ENCODE results near the gene KDF1. TPM values are rescaled to one million over a fixed set of nuclear protein-coding genes. Genes with fewer than 3 reads are reported as not detected.

The KDF1 gene
- total and polyA plus RNA-seq, 2 of the 13 experiments (the other 11 are each of a cell fraction or from before 2014, with no cell fraction given), result 1.9 to 4.9 TPM

- TF ChIP-seq TEAD3 (CRISPR knock-in tag; optimal IDR thresholded peaks at IDR 0.05; ENCODE audit: borderline replicate concordance) (peak; percentile 82), ELF4 (CRISPR knock-in tag; IDR thresholded peaks at IDR 0.05; ENCODE audit: borderline replicate concordance) (no peak), IKZF5 (CRISPR knock-in tag; IDR thresholded peaks at IDR 0.05) (peak; percentile 97), ZNF20 (CRISPR knock-in tag; IDR thresholded peaks at IDR 0.05) (peak; percentile 86; the same call in 1 of the 2 replicates), ATF4 (CRISPR knock-in tag; IDR thresholded peaks at IDR 0.05) (peak in 1 of 2 experiments; percentile 88; a peak in 2 of 4 replicates), PHF5A (CRISPR knock-in tag; IDR thresholded peaks at IDR 0.05; ENCODE audit: low read depth, unreplicated experiment) (peak; percentile 79), ARID4A (CRISPR knock-in tag; IDR thresholded peaks at IDR 0.05; ENCODE audit: borderline replicate concordance) (peak; percentile 96), ZNF382 (CRISPR knock-in tag; IDR thresholded peaks at IDR 0.05; ENCODE audit: borderline replicate concordance) (no peak), ZNF34 (CRISPR knock-in tag; IDR thresholded peaks at IDR 0.05; ENCODE audit: borderline replicate concordance) (peak; percentile 87; the same call in 1 of the 2 replicates), ZNF484 (CRISPR knock-in tag; IDR thresholded peaks at IDR 0.05; ENCODE audit: borderline replicate concordance, low read depth) (no peak), LRRFIP1 (CRISPR knock-in tag; conservative IDR thresholded peaks at IDR 0.05) (no peak), ATF6 (CRISPR knock-in tag; conservative IDR thresholded peaks at IDR 0.05) (no peak)
Measured at GRCh38 chr1:26913754-26914619, 46.3 kb downstream of the KDF1 start, which contains the start of gene NR0B2 (continued).
